NAMALWA (cell line): ENCODE measurements around the gene PHLDB3.
A peak's percentile ranks its signal among the peaks of the same experiment; 100 is the strongest.

Experiments used
- DNase-seq: peaks from one replicate; pipeline ENCODE4 v3.0.0-alpha.2; 2015; ENCODE audit warnings: low spot score

PHLDB3 gene

DNA sequence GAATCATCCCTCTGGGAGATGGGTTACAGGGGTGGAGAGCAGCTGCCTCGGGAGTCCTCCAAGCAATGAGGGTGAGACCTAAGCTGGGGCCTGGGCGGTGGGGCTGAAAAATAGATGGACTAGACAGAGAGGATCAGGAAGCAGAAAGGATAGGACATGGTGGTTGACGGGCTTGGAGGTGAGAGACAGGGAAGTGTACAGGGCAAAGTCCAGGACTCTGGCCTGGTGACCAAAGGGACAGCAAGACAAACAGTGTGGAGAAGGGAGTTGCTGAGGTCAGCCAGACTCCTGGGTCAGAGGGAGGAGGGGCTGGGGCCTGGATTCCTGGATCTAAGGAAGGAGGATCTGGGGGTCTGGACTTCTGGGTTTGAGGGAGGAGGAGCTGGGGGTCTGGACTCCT, 5.5 kb downstream of the PHLDB3 start:
- no peak for DNase-seq

DNA sequence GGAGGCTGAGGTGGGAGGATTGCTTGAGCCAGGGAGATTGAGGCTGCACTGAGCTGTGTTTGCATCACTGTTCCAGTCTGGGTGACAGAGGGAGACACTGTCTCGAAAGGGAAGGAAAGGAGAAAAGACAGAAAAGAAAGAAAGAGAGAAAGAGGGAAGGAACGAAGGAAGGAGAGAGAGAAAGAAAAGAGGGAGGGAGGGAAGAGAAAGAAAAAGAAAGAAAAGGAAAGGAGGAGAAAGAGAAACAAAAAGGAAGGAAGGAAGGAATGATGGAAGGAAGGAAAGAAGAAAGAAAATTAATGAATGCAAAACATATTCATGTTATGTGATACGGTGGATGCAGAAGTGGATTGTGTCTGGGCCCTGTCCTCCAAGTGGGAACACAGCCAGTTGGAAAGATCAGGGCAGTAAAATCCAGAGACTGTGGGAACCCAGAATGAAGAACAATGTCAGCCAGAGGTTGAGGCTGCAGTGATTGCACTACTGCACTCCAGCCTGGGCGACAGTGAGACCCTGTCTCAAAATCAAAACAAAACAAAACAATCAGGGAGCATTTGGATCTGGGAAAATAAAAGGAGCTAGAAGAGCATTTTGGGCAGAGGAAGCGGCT, 6.2 kb downstream of the PHLDB3 start:
- DNase-seq: no peak

DNA sequence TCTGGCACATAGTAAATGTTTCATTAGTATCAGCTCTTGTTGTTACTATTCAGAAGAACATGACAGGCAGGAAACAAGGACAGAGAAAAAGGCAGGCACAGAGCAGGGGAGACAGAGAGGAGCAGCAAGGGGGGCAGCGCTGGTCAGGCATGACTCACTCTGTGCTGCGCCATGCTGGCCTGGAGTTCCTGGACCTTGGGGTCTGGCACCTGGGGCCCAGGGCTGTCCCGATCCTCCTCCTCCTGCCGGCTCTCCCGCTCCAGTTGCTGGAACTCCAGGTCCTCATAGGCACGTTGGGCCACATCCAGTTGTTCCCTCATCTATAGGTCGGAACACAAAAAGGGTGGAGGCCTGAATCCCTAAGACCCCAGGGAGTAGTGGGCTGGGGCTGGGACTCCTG, 7.6 kb downstream of the PHLDB3 start:
- no peak for DNase-seq

DNA sequence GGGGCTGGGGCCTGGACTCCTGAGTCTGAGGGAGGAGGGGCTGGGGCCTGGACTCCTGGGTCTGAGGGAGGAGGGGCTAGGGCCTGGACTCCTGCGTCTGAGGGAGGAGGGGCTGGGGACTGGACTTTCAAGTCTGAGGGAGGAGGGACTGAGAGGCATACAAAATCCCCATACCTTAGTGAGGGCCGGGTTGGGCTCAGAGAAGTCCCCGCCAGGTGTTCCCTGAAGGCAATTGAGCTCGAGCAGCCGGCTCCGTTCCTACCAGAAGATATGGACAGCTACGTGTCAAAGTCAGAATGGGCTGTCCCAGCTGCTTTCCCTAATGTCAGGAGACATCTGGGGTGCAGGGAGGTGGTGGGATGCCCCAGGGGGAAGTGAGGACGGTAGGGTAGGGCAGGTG, 9.5 kb downstream of the PHLDB3 start:
- no peak for DNase-seq

DNA sequence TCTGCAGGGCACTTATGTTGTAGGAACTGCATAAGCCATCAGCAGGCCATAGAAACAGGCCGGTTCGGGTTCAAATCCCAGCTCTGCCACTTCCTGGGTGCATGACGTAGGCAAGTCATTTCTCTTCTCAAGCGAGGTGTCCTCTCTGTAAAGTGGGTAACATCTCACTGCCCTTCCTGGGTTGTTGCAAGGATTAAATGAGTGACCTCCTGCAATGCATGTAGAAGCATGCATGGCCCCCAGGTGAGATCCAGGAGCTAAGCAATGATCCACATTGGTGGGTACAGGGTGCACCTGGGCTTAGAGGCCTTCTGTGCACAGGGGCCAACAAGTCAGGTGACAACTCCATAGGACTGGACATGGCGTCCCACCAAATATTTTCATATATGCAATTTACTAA, 13.8 kb downstream of the PHLDB3 start:
- no peak for DNase-seq

DNA sequence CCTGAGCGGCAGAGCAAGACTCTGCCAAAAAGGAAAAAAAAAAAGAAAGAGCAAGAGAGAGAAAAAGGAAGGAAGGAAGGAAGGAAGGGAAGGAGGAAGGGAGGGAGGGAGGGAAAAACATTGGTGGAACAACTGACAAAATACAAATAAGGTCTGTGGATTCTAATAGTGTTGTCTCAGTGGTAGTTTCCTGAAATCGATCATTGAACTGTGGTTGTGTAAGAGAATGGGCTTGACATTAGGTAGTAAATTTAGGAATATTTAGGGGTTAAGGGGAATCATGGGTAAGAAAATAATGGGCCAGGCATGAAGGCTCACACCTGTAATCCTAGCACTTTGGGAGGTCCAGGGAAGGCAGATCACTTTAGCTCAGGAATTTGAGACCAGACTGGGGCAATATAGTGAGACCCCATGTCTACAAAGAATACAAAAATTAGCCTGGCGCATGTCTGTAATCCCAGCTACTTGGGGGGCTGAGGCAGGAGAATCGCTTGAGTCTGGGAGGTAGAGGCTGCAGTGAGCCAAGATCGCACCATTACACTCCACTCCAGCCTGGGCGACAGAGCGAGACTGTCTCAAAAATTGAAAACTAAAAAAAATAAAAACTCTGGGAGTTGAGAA, 14.5 kb downstream of the PHLDB3 start:
- DNase-seq: no peak

DNA sequence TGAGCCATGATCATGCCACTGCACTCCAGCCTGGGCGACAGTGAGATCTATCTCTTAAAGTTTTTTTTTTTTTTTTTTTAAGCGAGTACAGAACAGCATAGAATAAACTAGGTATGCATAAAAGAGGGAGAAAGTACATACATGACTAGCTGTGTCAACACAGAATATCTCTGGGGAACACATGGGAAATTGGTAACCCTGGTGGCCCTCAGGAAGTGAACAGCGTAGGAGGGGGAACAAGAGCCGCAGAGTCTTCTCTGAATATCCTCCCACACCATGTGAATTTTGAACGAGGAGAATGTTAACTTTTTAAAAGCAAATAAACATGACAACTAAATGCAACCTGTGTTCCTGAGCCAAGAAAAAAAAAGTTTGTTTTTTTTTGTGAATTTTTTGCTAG, 15.2 kb downstream of the PHLDB3 start:
- no peak for DNase-seq

DNA sequence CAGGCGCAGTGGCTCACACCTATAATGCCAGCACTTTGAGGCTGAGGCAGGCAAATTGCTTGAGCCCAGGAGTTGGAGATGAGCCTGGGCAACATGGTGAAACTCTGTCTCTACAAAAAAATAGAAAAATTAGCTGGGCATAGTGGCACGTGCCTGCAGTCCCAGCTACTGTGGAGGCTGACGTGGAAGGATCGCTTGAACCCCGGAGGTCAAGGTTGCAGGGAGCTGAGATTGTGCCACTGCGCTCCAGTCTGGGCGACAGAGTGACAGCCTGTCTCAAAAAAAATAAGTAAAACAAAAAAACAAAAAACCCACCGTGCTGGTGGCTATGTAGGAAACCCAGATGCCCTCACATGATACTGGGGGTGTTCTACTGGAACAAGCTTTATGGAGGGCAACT, 16.4 kb downstream of the PHLDB3 start:
- DNase-seq: no peak

DNA sequence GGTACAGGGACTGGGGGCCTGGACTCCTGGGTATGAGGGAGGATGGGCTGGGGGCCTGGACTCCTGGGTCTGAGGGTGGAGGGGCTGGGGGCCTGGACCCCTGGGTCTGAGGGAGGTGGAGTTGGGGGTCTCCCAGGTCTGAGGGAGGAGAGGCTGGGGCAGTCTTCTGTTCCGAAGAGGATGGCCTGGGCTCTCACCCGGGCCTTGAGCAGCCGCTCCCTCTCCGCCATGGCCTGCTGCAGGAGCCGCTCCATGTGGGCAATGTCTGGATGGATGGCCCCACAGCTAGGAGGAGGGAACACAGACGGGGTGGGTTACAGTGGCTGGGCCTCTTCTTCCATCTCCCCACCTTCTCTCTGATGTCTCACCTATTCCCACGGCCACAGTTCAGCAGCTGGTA, 18.1 kb downstream of the PHLDB3 start:
- DNase-seq: no peak

DNA sequence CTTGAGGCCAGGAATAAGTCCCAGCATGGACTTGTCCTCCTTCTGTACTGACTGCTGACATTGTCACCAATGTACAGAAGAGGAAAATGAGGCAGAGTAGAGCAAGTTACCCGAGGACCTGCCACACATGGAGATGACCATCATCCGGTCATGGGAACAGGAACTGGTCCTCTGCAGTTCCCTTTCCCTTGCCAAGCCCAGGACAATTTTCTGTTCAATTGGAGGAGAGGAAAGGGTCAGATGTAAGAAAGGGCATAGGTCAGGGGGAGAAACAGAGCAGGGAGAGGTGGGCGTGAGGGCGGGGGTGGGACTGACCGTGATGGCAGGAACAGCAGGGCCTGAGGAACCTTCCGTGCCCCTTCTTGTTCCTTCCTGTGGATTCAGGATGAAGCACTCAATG, 18.6 kb downstream of the PHLDB3 start:
- no peak for DNase-seq

DNA sequence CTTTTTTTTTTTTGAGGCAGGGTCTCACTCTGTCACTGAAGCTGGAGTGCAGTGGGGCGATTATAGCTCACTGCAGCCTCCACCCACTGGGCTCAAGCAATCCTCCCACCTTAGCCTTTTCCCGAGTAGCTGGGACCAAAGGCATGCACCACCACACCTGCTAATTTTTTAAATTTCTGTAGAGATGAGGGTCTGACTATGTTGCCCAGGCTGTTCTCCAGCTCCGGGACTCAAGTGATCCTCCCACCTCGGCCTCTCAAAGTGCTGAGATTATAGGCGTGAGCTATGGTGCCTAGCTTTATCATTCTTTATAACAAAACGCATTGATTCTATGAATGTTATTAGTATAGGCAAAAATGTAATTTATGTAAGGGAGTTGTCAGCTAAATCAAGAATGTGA, 21.3 kb downstream of the PHLDB3 start:
- no peak for DNase-seq

DNA sequence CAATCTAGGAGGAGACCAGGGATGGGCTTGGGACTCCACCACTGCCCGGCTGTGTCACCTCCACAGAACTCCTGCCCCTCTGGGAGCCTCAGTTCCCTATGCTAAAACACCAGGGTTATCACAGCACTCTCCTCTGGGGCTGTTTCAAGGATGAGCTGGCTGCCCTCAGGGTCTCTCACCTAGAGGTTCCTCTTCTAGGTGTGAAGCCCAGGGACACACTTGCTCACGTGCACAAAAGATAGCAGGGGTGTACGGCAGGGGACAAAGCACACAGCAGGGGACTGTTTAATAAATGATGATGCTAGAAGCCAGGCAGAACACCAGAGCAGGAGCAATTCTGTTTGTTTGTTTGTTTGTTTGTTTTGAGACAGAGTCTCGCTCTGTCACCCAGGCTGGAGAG, 22.4 kb downstream of the PHLDB3 start:
- DNase-seq: no peak

DNA sequence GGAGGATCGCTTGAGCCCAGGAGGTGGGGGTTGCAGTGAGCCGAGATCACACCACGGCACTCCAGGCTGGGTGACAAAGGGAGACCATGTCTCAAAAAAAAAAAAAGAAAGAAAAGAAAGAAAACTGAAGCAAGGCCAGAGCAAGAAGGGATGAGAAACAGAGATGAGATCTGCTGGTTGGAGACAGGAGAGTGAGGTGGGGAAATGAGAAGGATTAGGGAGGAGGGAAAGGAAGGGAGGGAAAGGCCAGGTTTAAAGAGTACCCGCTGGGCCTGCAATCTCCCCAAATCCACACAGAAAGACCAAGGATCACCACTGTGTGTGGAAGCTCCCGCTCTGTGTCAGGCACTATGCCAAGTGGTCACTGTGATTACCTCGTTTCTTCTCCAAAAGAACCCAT, 22.8 kb downstream of the PHLDB3 start:
- no peak for DNase-seq

DNA sequence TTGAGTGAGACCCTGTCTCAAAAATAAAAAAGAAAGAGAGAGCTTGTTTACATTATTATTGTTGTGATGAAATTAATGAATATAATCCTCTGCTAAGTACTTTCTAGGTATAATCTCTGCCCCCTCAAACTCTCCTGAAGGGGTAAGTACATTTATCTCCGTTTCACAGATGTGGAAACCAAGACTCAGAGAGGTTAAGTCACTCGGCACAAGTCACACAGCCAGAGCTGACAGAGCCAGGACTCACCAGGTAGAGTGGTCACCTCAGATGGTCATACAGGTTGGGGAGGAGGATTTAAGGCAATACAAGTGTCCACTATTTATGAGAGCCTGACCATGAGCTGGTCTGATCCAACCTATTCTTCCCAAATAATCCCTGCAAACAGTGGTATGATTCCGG, 24.0 kb downstream of the PHLDB3 start:
- no peak for DNase-seq

DNA sequence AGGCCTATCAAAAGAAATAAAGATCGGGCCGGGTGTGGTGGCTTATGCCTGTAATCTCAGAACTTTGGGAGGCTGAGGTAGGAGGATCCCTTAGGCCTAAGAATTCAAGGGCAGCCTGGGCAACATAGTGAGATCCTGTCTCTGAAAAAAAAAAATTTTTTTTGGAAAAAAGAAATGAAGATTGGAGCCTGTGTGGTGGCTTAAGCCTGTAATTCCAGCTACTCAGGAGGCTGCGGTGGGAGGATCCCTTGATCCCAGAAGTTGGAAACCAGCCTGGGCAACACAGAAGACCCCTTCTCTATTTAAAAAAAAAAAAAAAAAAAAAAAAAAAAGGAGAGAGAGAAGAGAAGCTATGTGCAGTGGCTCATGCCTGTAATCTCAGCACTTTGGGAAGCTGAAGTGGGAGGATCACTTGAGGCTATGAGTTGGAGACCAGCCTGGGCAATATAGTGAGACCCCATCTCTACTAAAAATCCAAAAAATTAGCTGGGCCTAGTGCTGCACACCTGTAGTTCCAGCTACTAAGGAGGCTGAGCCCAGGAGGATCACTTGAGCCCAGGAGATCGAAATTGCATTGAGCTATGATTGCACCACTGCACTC, 24.5 kb downstream of the PHLDB3 start:
- DNase-seq: no peak

DNA sequence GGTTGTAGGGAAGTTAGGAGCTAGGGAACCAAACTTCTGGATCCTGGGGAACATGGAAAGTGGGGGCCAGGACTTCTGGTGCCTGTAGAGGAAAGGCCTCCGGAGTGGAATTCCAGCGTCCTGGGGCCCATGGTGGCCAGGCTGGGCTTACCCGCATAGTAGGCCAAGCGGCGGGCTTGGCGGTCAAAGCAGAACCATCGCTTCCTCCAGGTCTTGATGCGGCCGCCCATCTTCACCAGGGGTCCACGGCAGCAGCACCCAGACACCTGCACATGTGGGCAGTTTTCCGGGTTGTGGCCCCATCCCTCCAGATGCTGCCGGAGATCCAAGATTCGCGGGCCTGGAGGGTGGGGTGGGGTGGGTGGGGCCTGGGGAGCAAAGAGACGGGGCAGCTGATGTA, 25.3 kb downstream of the PHLDB3 start:
- no peak for DNase-seq

DNA sequence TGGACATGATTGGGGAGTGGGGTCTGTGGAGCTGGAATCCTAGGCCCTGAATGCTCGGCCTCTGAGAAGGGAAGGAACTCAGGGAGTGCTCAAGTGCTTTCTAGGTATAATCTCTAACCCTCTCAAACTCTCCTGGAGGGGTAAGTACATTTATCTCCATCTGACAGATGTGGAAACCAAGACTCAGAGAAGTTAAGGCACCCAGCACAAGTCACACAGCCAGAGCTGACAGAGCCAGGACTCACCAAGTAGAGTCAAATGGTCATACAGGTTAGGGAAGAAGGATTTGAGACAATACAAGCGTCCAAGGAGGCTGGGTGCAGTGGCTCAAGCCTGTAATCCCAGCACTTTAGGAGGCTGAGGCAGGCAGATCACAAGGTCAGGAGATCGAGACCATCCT, 26.2 kb downstream of the PHLDB3 start:
- no peak for DNase-seq

DNA sequence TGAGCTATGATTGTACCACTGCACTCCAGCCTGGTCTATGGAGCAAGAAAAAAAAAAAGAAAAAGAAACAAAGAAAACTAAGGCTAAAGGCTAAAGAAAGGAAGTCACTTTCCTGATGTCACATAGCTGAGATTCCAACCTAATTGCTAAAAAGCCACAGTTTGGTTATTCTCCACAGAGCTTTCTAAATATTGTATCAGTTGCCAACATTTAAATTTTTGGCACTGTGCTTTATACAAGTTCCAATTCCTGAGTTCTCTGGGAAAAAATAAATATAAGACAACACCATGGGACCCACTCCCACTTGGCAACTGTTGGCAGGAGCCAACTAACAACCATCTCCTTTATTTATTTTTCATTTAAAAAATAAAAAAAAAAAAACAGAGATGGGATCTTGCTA, 27.9 kb downstream of the PHLDB3 start:
- DNase-seq: no peak

DNA sequence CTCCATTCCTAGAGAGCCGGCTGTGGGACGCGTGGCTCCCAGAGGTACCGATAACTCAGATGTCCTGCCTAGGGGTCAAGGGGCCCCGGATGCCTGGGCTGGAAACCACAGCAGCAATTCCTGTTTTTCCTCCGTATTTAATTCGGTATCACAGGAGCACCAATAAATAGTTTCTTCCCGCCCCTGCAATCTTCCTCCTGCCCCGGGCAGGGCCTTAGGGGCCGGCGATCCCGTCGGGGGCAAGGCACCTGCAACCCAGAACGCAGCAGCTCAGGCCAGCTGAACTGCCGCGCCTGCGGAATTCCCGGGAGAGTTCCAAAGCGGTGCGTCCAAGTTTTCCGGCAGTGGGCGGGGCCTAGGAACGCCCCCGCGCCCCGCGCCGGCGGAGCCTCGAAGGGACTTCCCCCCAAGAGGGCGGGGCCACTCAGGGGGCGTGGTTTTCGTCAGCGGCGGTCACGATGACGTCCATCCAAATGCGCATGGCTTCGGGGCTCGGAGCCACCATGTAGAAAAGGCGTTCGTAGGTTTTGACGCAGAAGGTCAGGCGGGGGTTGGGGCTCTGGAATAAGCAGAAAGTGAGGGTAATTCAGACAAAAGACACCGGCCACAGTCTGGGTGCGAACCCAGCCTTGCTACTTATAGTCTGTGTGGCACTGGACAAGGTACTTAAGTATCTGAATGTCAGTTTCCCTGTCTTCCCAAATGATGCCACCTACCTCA, 29.4 kb downstream of the PHLDB3 start:
- DNase-seq: peak; percentile 56

DNA sequence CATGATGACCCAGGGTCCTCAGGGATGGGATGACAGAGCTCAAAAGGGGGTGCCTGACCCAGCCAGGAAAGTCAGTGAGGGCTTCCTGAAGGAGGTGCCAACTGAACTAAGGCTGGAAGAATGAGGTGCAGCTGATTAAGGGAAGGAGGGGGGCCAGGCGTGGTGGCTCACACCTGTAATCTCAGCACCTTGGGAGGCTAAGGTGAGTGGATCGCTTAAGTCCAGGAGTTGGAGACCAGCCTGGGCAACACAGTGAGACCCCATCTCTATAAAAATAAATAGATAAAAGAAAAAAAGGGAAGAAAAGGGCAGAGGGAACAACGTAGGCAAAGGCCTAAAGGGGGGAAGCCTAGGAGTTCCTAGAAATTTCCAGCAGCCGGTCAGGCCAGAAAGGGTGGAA, 30.1 kb downstream of the PHLDB3 start:
- DNase-seq: no peak

DNA sequence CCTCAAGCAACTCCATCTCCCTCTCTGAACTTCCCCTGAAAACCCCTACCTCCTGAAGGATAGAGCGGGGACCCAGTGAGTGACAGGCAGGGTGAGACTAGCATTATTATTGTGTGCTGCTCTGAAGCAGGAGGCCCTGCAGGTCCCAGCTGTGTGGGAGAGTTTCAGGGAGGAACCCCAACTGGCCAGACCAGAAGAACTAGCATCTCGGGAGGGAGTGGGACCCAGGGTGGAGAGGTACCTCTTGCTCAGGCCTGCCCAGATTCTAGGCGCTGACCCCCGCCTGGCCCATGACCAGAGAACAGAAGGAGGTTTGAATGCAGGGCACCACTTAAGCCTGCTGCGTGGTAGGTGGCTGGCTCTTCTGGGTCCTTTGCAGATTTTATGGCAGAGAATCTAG, 33.5 kb downstream of the PHLDB3 start:
- no peak for DNase-seq

DNA sequence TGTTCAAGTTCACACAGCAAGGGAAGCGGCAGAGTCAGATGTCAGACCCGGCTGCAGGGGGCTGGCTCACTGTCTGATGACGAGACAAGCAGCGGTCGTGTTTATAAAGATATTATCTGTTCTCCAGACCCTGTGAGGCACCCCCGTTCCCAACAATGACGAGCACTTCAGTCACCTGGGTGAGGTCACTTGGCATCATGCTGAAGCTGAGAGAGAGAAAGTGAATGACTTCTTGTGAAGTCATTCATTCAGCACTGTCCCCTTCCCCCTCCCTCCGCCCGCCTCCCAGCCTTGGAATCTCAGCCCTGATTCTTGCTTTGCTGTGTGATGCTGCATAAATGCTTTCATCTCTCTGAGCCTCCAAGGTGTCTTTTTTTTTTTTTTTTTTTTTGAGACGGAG, 34.3 kb downstream of the PHLDB3 start:
- DNase-seq: no peak

DNA sequence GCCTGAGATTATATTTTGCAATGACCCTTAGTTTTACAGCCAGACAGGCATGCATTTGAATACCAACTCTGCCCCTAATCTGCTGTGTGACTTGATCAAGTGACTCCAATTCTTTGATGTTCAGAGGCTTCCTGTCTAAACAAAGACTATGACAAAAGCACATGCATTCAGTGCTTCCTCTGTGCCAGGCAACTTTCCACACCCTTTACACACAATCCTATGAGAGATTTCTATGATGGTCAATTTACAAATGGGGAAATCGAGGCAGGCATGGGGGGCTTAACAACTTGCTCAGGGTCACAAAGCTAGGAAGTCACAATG, 35.4 kb downstream of the PHLDB3 start:
- no peak for DNase-seq
